ENCODE data around the gene WASHC4.

- TF ChIP-seq CTCF (IDR thresholded peaks at IDR 0.05) (no peak), POLR2A (IDR thresholded peaks at IDR 0.05) (no peak)
Measured at GRCh38 chr12:105109465-105110212, 2.1 kb downstream of the WASHC4 start.

Data from testis (tissue), 2 donors.